MM.1S (cell line): ENCODE measurements around the gene PLK2.

Source experiments
- DNase-seq: peaks from one replicate; pipeline ENCODE4 v3.0.0-alpha.2; 2015
- H2AFZ ChIP-seq: fragments of 300-600 bp; sonication (generic); 2 replicates; pipeline ENCODE4 v1.6.0; 2016; ENCODE audit warnings: antibody characterized with exemption, low read length
- H3F3A ChIP-seq: fragments of 300-600 bp; sonication (generic); 2 replicates; pipeline ENCODE4 v1.6.1; 2016; ENCODE audit warnings: mild to moderate bottlenecking, antibody characterized with exemption, low read length, moderate library complexity, mixed read lengths; ENCODE audit not compliant: insufficient read depth
- H3K27ac ChIP-seq: fragments of 300-600 bp; sonication (generic); 2 replicates; pipeline ENCODE4 v1.5.1; 2016; ENCODE audit warnings: mild to moderate bottlenecking, low read length
- H3K27me3 ChIP-seq: fragments of 300-600 bp; sonication (generic); replicated peaks from 2 replicates; pipeline ENCODE4 v1.6.0; 2016; ENCODE audit warnings: low read length; ENCODE audit not compliant: insufficient read depth
- H3K36me3 ChIP-seq: fragments of 300-600 bp; sonication (generic); replicated peaks from 2 replicates; pipeline ENCODE4 v1.6.1; 2016; ENCODE audit warnings: mild to moderate bottlenecking, low read length, mixed read lengths; ENCODE audit not compliant: insufficient read depth
- H3K4me1 ChIP-seq: fragments of 300-600 bp; sonication (generic); 2 replicates; pipeline ENCODE4 v1.6.1; 2016; ENCODE audit warnings: low read length, mixed read lengths
- H3K4me2 ChIP-seq: fragments of 300-600 bp; sonication (generic); 2 replicates; pipeline ENCODE4 v1.6.0; 2016; ENCODE audit warnings: low read depth, low read length
- H3K4me3 ChIP-seq: fragments of 300-600 bp; sonication (generic); 2 replicates; pipeline ENCODE4 v1.5.1; 2016; ENCODE audit warnings: low read length, mixed read lengths
- H3K79me2 ChIP-seq: fragments of 300-600 bp; sonication (generic); 2 replicates; pipeline ENCODE4 v1.6.1; 2016; ENCODE audit warnings: mixed run types, low read length, mixed read lengths
- H3K9ac ChIP-seq: fragments of 300-600 bp; sonication (generic); 2 replicates; pipeline ENCODE4 v1.6.1; 2016; ENCODE audit warnings: low read length, mixed read lengths
- H3K9me2 ChIP-seq: fragments of 300-600 bp; sonication (generic); replicated peaks from 2 replicates; pipeline ENCODE4 v1.6.1; 2016; ENCODE audit warnings: mild to moderate bottlenecking, low read length, mixed read lengths; ENCODE audit not compliant: insufficient read depth
- H3K9me3 ChIP-seq: fragments of 300-600 bp; sonication (generic); replicated peaks from 2 replicates; pipeline ENCODE4 v1.6.1; 2016; ENCODE audit warnings: mild to moderate bottlenecking, low read length, mixed read lengths; ENCODE audit not compliant: insufficient read depth
- H4K20me1 ChIP-seq: fragments of 300-600 bp; sonication (generic); 2 replicates; pipeline ENCODE4 v1.6.1; 2016; ENCODE audit warnings: mild to moderate bottlenecking, low read length, moderate library complexity, mixed read lengths; ENCODE audit not compliant: insufficient read depth
- EZH2 ChIP-seq: fragments of 300-600 bp; sonication (generic); optimal IDR thresholded peaks from 2 replicates; pipeline ENCODE3; 2017; ENCODE audit warnings: low read depth, mild to moderate bottlenecking, antibody characterized with exemption, low read length, mixed read lengths
- EZH2phosphoT487 ChIP-seq: fragments of 300-600 bp; sonication (generic); IDR thresholded peaks from 2 replicates; pipeline ENCODE4 v1.6.1; 2018; ENCODE audit warnings: antibody characterized with exemption, low read length
- TF ChIP-seq, protein P1 (sequence below): fragments of 300-600 bp; sonication (generic); IDR thresholded peaks from 2 replicates; pipeline ENCODE4 v1.5.1; 2016; ENCODE audit warnings: antibody characterized with exemption, low read length, mixed read lengths

Gene PLK2

GRCh38 chr5:58452566-58453258 lies 7.2 kb downstream of the PLK2 start:
- Histone ChIP-seq H3K79me2 (no peaks in the 10 kb centered on the region), H3K27ac (no peak overlapping the region), H3K27me3 (no peaks in the 10 kb centered on the region), H3K4me1 (no peaks in the 10 kb centered on the region), H2AFZ (no peak overlapping the region), H3K9me3 (no peaks in the 10 kb centered on the region), H3K9me2 (no peaks in the 10 kb centered on the region), H4K20me1 (no peaks in the 10 kb centered on the region), H3K4me2 (no peak overlapping the region), H3K9ac (no peak overlapping the region), H3F3A (no peaks in the 10 kb centered on the region), H3K4me3 (no peak overlapping the region), H3K36me3 (no peaks in the 10 kb centered on the region; the same call in 1 of the 2 replicates)
- no peak for DNase-seq
- TF ChIP-seq EZH2phosphoT487 (no peak), EZH2 (no peak)
- TF ChIP-seq, protein P1, sequence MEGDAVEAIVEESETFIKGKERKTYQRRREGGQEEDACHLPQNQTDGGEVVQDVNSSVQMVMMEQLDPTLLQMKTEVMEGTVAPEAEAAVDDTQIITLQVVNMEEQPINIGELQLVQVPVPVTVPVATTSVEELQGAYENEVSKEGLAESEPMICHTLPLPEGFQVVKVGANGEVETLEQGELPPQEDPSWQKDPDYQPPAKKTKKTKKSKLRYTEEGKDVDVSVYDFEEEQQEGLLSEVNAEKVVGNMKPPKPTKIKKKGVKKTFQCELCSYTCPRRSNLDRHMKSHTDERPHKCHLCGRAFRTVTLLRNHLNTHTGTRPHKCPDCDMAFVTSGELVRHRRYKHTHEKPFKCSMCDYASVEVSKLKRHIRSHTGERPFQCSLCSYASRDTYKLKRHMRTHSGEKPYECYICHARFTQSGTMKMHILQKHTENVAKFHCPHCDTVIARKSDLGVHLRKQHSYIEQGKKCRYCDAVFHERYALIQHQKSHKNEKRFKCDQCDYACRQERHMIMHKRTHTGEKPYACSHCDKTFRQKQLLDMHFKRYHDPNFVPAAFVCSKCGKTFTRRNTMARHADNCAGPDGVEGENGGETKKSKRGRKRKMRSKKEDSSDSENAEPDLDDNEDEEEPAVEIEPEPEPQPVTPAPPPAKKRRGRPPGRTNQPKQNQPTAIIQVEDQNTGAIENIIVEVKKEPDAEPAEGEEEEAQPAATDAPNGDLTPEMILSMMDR, result no peak

DNA sequence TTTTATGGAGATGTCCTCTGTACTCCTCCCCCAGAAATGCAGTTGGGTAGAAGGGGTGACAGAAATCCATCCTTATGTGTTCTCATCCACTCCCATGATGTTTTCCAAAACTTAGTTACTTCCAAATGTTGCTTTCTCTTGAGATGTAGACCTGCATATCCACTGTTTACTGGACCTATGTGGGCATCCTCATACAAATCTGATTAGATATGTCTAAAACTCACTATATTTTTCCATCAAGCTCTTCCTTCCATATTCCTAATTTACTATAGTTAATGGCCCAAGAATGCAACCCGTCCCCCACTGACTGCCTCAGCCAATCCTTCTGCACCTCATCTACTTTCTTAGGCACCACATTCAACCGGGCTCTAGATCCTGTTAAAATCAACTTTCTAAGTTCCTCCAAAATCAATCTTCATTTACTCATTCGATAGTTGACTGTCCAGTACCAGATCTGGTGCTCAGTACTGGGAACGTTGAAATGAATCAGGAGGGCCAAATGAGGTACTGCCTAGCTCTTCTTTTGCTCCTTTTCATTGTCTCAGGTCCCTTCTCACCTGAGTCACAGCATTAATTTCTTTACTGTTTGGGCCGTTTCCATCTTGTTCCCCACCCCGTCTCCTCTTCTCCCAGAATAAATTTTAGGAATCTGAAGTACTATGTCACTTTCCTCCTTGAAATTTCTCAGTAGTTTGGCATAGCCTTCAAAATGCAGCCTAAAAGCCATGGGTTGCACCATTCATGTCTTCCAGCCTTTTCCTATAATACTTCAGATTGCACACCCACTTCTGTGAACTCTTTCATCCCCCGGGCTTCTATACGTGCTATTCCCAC lies 7.9 kb downstream of the PLK2 start:
- H3K9ac ChIP-seq, result no peak overlapping the region
- no peaks in the 10 kb centered on the region for H3K79me2 ChIP-seq
- no peaks in the 10 kb centered on the region for H3K9me3 ChIP-seq
- H2AFZ ChIP-seq, result no peak overlapping the region
- H3K4me1 ChIP-seq, result no peaks in the 10 kb centered on the region
- H3K4me2 ChIP-seq, result no peak overlapping the region
- no peaks in the 10 kb centered on the region for H3K27me3 ChIP-seq
- H3K4me3 ChIP-seq, result no peak overlapping the region
- no peaks in the 10 kb centered on the region; the same call in 1 of the 2 replicates for H3K36me3 ChIP-seq
- H4K20me1 ChIP-seq, result no peaks in the 10 kb centered on the region
- H3K9me2 ChIP-seq, result no peaks in the 10 kb centered on the region
- no peak for DNase-seq
- no peaks in the 10 kb centered on the region for H3F3A ChIP-seq
- TF ChIP-seq EZH2 (no peak), EZH2phosphoT487 (no peak)
- TF ChIP-seq, protein P1, result no peak
- H3K27ac ChIP-seq, result no peak overlapping the region

- H3K9ac ChIP-seq, result no peak overlapping the region
- H2AFZ ChIP-seq, result no peak overlapping the region
- no peaks in the 10 kb centered on the region for H4K20me1 ChIP-seq
- H3K4me1 ChIP-seq, result no peaks in the 10 kb centered on the region
- no peaks in the 10 kb centered on the region for H3K9me3 ChIP-seq
- H3K4me3 ChIP-seq, result no peak overlapping the region
- no peaks in the 10 kb centered on the region for H3K9me2 ChIP-seq
- H3K27ac ChIP-seq, result no peak overlapping the region
- no peaks in the 10 kb centered on the region; the same call in 1 of the 2 replicates for H3K36me3 ChIP-seq
- no peaks in the 10 kb centered on the region for H3K27me3 ChIP-seq
- DNase-seq, result no peak
- no peaks in the 10 kb centered on the region for H3K79me2 ChIP-seq
- no peaks in the 10 kb centered on the region for H3F3A ChIP-seq
- TF ChIP-seq EZH2 (no peak), EZH2phosphoT487 (no peak)
- TF ChIP-seq, protein P1, result no peak
- H3K4me2 ChIP-seq, result no peak overlapping the region
Observed at GRCh38 chr5:58450811-58451629, 8.9 kb downstream of the PLK2 start.
